Ureter (tissue), 1 donor: ENCODE data around the gene EP400. TPM values are rescaled to one million over a fixed set of nuclear protein-coding genes. Genes with fewer than 3 reads are reported as not detected.
"Not testable (repeated sequence)": the region's sequence is repeated elsewhere in the genome, so short reads cannot be mapped to it uniquely, and the experiment has no call there.

ENCODE experiments used
- DNase-seq: peaks from one replicate; pipeline ENCODE4 v3.0.0-alpha.2; 2020; ENCODE audit warnings: low spot score
- total RNA-seq: library from RNA; stranded (reverse); gene quantifications from one replicate; pipeline ENCODE4 v1.2.4, GENCODE V29; 2023
- donor health status: DM: yes; HTN: yes; CAD: no.

Gene EP400
- total RNA-seq, 1 donor from 2014 or later = 71.8 TPM

DNA sequence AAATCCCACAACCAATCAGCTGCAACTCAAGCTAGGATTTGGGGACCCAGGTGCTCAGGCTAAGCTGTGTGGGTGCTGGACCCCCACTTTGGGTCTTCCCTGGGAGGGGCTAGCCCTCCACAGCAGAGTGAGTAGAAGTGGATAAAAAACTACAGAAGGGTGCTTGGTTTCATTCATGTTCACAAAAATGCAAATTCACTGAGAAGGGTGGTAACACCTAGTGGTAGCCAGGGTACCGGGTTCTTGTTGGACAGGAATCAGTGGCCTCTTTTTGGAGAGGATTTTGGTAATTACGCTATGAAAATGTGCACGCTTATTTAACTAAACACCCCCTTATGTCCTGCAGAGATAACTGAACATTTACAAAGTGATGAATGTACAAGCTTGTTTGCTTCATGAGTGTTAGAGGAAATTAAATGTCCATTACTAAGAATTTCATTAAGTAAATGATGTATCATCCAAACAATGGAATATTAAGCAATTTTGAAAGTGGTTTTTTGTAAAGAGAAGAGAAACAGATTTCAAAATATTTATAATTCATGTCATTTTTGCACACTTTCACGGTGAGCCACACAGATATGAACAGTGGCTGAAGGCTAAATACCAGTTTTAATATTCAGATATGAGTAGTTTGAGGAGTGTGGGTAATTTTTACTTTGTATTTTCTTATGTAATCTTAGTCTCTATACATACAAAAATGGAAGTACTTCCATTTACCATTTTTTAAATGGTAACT, 116.0 kb downstream of the EP400 start:
- DNase-seq = no peak

DNA sequence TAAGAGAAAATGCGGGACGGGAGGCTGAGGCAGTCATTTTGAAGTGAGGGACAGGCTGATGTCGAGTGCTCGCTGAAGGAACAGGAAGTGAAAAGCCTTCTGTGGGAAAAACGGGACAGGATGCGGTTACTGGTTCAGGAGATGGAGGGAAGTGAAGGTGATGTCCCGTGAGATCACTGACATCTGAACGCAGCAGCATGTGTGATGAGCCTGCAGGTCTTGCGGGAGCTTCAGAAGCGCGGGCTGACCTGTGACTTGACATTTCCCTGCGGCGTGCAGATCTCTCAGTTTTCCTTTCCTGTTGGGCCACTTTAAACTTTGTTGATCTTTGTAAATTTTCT, 116.6 kb downstream of the EP400 start:
- DNase-seq = no peak

DNA sequence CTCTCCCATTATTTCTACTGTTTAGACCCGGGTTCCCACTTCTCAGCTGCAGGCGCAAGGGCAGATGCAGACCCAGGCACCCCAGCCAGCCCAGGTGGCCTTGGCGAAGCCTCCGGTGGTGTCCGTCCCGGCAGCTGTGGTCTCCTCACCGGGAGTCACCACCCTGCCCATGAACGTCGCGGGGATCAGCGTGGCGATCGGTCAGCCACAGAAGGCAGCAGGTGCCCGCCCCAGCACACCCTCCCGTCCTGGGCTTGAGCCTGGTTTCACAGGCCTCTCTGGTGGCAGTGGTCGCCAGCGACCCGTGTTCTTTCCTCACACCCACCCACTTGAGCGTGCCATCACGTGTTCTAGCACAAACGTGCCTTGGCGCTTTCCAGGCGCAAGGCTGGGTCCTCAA, 117.0 kb downstream of the EP400 start:
- no peak for DNase-seq

DNA sequence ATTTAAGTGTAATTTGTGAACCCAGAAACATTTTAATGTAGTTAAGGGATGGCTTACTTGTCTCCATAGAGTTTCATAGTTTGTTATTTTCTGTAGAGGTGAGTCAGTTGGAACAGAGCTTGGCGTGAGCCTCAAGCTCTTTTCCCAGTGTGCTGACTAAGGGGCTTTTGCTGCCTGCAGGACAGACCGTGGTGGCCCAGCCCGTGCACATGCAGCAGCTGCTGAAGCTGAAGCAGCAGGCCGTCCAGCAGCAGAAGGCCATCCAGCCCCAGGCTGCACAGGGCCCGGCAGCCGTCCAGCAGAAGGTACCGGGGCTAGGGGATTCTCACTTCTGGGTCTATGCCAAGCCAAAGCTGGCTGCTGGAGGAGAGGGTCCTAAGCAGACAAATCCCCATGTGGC, 117.4 kb downstream of the EP400 start:
- DNase-seq = no peak

DNA sequence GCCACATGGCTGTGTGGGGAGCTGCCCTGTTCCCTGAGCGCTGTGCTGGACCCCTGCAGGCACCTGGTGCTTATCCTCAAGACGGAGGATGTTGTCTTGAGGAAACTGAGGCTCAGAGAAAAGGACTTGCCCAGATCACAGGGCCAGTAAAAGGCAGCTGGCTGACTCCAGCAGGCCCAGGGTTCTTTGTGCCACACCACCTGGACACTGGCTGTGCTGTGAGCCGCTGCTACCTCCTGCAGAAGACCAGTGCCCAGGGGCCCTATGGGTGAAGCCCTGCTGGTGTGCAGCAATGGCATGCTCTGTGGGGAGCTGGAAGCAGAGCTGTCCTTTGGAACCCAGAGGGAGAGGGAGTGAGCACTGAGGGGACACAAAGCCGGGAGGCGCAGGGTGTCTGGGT, 118.5 kb downstream of the EP400 start:
- no peak for DNase-seq

DNA sequence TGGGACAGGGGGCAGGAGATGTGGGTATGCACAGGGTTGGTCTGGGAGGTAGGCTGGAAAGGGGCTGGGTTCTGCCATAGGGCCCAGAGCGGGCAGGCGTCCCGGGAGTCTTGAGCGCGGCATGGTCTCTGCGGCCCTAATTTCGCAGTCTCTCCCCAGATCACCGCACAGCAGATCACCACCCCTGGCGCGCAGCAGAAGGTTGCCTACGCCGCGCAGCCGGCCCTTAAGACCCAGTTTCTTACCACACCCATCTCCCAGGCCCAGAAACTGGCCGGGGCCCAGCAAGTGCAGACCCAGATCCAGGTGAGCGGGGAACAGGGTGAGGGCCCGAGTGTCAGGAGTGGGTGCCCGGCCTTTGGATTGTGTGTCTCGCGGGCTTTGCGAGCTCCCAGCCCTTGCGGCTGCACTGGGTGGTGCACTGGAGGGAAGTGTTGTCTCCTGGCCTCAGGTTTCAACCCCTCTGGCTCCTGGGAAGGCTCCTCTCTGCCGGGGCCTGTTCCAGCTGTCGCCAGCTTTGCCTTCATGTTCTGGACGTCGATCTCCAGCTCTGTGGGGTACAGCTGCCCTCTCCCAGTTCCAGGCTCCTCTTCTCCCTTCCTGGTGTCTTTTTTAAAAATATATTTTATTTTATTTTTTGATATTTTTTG, 119.7 kb downstream of the EP400 start:
- DNase-seq = no peak

DNA sequence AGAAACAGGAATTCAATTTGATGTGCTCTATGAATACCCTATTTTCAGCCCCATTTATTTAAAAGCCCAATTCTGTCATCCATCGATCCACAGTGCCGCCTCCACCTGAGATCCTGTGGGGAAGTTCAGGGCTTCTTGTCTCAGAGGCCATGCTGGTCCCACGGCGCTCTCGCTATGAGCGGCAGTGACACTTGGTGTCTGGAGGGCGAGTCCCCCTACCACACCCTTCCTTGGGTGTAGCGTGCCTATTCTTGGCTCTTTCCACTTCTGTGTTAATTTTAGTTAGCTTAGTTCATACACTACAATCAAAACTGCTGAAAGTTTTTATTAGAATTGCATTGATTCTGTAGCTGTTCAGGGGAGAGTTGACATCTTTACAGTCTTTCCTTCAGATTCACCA, 120.6 kb downstream of the EP400 start:
- DNase-seq = no peak

DNA sequence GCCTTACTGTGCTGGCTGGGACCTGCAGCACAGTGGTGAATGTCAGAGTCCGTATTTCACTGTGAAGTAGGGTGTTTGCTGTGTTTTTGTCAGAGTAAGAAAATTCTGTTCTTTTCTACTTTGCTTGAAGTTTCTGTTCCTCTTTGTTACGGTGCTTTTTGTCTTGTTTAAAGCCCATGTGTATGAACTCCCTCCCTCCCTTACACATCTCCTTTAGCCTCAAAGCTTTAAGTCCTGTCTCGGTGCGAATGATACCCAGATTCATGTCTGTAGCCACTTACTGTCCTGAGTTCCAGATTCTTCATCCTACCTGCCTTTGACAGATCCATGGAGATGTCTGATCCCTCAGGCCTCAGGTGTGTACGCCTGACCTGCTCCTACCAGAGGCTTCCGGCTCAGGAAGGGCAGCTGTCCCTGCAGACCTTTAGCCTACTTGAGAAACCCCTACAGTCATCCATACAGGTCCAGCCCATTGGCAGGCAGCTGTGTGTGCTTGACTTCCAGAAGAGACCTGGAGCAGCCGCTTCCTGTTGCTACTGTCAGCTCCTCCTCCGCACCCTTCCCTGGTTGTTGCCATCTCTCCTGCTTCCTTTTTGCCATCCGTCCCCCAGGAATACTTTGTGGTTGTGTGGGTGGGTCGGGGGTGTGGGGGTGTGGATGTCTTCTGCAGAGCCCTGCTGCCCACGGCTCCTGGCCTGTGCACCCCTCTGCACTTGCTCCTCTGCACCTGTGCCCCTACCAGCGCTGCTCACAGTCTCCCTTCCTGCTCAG, 121.5 kb downstream of the EP400 start:
- DNase-seq = no peak

DNA sequence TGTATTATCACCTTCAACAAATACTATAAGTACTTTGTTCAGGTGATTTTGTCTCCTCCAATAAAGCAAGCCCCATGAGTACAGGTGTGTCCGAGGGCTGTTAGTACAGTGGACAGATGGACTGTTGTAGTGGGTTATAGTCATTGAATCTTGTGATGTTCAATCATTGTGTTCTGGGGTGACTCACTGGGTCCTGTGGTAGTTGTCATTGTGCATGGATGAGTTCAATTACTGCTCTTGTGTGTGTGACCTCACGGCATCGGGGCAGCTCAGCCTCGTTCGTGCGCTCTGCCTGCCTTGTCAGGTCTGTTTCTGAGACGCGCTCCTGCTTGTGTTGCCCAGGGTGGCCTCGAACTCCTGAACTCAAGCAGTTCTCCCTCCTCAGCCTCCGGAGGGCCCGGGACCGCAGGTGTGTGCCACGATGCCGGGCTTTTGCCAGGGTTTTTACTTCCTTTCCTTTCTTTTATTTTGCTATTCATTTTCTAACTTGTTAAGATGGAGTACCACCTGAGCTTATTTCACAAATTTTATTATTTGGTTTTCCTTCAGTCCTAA, 122.2 kb downstream of the EP400 start:
- DNase-seq = no peak

DNA sequence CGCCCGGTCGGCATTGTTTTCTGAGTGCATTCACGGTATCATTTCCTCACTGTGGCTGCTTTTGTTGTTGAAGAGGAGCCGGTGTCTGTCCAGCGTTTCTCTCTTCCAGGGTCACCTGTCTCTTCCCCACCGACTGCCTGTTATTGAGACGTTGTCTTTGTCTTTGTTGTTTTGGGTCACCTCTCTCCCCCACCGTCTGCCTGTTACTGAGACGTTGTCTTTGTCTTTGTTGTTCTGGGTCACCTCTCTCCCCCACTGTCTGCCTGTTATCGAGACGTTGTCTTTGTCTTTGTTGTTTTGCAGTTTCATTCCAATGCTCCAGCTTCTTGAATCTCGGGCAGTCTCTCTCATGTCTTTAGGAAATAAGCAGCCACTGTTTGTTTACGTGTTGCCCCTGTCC, 124.5 kb downstream of the EP400 start:
- DNase-seq = peak; percentile 22

DNA sequence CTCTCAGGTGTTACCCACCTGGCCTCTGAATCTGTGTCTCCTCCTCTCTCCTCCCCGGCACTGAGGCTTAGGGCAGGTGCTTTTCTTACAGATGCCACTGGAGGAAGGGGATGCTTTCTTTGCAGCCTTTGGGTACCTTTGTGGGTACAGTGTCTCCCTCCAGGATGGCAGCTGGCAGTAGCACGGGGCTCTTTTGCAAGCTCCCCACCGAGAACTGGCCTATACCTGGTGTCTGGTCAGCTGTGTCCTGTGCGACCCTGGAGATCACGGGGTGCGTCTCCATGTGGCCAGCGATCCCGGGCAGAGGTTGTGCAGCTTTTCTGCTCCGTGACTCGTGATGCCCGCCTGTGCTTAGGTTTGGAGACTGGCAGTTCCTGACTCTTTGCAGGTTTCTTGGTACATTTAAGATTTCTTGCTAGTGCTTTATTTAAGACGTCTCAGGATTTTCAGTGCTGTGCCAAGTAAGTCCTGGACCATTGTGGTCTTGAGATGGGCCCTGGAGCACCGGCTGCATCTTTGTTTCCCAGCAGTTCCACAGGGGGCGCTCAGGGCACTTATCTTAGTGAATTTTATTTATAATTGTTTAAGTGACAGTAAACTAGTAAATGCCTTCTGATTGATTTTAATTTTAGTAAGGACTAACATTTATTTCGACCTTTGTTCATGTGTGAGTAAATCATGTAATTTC, 125.4 kb downstream of the EP400 start:
- DNase-seq = no peak

DNA sequence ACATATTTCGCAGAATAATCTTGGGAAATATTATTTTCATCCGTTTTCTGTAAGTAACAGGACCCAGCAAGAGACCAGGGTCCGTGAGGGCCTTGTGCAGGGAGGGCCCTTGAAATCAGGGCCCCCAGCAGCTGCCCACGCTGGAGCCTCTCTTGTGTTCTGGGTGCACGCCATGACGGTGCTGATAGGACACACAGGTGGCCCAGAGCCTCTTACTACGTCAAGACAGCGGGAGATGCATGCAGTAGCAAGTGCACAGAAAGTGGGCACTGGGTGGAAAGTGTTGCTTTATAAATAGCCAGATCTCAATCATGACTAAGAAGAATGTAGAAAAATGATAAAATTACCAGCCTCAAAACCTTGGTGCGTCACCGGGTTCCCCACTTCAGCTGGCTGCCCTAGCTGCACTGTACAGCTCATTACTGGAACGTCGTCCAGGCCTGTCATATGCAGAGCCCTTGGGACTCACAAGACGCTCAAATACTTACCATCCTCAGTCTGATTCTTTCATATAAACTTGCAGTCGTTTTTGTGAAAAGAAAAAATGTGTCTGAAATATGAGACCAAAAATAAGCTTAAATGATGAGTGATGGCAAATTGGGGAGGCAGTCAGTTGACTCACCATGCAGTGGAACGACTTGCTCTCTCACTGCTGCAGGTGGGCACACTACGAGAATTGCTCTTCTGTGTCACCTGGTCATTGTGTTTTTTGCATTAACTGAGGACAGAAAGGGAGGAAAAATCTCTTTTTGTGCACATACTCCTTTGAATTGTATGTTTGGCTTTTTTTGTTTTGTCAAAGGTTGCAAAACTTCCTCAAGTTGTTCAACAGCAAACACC, 126.2 kb downstream of the EP400 start:
- DNase-seq = no peak

DNA sequence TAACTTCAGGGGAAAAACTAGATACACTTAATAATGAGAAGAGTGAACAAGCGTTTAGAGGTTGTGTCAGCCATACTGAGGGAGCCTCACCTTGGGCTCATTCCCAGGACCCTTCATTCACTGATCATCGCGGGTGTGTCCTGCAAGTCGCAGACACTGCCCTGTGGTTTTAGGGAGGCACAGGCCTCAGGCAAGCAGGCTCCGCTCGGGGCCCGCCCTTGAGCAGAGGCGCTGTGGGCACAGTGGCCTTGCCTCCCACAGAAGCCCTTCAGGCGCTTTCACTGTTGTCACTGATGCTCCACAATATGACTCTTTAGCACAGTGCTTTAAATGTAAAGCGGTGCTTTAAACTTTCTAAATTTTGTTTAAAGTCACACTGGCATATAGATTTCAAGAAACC, 127.0 kb downstream of the EP400 start:
- no peak for DNase-seq

DNA sequence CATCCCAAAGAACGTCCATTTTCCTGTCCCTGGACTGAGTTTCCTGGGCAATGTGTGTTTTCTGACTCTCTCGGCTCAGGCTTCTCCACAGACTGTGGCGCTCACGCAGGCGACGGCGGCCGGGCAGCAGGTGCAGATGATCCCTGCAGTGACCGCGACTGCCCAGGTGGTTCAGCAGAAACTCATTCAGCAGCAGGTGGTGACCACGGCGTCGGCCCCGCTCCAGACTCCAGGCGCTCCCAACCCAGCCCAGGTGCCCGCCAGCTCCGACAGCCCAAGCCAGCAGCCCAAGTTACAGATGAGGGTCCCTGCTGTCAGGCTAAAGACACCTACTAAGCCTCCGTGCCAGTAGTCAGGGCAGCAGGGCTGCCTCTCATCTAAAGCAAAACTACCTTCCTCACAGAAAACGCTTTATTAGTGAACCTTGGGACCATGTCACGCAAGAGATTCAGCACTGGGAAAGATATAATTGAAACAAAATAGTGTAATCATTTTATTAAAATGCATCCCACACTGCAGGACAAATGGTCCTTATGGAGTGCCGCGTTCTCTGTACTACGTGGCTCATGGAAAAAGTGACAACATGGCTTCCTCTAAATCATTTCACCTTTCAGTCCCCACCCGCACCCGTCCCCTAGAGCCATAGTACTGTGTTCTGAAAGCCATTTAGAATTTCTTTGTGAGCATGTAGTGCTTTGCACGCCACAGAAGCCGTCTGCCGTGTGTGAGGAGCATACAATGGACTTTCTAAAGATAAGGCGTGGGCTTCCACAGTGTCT, 127.8 kb downstream of the EP400 start:
- DNase-seq = no peak

DNA sequence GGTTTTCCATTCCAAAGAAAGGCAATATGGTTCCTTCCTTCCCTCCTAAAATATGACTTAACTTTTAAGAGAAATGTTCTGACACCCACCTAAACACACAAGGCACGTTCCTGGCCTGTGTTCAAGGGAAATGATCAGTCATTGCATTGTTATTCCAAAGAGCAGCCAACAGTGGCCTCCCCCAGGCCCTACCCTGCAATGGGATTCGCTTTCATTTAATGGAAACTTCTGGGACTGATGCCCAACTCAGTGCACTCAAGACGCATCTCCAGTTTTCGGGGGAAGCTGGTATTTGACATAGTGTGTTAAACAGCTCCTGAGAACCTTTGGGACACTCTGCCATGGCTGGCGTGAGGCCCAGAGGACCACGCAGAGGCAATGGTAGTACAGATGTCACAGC, 128.4 kb downstream of the EP400 start:
- no peak for DNase-seq

DNA sequence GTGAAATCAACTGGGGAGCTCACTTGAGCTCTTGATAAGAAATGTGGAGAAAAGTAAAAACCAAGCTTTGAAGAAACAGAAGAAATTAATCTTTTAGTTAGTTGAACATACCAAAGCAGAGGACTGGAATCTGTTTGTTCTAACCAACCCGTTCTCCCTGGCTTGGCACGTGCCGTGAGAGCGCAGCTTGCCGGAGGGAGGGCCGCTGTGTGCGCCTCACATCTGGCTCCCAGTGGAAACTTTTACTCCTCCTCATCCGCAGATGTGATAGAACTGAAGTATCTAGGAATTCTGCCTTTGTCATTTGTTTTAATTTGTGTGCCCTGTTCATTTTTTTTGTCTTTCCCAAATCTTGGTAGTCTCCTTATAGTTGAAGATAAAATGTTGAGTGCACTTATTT, 129.5 kb downstream of the EP400 start:
- no peak for DNase-seq

DNA sequence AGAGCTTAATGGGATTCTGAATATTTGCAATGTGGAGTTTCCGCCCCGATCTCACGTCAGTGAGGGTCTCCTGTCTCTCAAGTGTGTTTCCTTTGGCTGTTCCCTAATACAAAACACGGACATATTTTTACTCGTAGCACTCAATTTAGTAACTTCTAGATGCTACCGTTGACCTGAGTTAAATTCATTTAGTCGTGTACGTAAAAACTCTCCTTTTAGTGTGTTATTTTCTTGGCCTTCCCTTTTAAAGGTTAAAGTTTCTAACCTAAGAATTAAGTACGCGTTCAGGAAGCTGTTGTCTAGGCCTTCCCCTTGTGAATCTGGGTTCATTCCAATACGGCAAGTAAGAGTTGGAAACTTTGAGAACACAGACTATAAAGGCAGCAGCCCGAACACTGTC, 130.0 kb downstream of the EP400 start:
- no peak for DNase-seq

DNA sequence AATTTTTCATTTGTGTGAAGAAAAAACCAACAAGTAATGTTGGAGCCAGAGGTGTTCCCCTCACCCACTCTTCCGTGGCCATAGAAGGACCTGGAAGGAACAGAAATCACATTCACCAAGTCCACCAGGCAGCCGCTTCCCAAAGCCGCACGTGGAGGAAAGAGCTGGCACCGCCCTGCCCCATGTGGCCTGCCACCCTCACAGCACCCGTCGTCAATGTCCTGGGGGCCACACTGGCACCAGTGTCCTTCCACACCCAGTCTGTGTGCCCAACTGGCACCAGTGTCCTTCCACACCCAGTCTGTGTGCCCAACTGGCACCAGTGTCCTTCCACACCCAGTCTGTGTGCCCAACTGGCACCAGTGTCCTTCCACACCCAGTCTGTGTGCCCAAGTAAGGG, 130.8 kb downstream of the EP400 start:
- not testable (repeated sequence) for DNase-seq

DNA sequence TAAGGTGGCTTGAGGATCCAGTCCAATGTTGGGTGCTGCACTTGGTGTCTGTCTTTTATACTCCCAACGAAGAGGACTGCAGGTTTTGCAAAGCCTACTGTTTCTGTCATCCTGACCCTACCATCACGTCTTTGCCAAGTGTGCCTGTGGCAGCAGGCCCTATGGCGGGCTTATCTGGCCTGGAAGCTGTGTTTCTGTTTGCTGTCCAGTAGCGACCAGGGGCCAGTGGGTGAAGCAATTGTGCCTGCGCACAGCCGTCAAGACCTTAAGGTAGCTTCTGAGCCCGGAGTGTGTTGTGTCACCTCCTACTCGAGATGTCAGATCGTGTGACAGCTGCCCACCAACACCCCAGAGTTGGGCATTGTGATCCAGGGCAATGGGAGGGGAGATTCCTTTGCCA, 131.7 kb downstream of the EP400 start:
- DNase-seq = no peak

DNA sequence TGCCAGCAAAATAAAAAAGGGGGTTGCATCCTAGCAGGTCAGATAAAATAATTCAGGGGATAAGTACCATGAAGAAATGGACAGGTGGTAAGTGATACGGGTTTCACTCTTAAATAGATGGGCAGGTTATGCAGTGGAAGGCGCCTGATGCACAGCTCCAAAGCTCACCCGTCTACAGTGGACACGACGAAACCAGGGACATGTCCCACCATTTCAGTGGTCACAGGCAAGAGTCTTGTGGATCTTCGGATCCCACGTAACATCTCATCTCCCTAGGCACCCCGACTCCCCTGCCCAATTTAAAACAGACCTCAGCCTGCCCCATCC, 133.8 kb downstream of the EP400 start:
- DNase-seq = no peak
